Stimulated activated CD8-positive, alpha-beta memory T cell treated with anti-CD3 and anti-CD28 coated beads, Interleukin-7, amount 100 ng/mL, for 1 hour (primary cell): ENCODE results near the gene DSP.

ENCODE experiments used
- DNase-seq, 2 donors: peaks; one replicate each; pipeline ENCODE4 v3.0.0-alpha.2; 2020; ENCODE audit warnings: low read depth in 2 of 2

The DSP gene

DNA sequence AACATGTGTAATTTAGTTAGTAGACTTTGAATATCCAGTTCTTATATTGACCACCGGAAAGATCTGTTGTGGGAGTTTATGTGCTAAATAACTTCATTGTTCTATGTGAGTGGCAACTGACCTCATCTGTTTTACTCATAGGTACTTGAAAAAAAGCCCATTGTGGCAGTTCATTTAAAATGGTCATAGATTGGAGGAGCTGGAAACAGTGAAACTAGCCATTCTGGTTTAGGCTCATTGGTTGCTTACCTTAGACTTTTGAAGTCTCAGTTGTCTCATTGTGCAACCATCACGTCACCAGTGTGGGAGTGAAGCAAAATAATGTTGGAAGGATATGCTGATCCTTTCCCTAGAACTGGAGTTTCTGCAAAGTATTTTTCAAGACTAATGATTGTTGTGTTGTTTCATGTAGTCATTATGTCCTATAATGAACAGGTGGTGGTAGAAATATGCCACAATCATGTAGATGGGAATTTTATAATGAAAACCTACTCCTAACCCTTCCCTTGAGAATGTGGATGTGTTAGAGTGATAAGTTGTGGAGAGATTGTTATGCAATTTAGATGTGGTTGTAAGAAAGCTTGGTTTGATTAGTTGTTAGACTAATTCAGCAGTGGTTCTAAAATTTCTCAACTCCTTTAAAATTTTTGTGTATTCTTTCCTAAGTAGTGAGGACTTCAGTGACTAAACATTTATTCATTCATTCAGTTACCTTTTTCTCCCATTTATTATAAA, 18.3 kb downstream of the DSP start:
- no peak for DNase-seq

DNA sequence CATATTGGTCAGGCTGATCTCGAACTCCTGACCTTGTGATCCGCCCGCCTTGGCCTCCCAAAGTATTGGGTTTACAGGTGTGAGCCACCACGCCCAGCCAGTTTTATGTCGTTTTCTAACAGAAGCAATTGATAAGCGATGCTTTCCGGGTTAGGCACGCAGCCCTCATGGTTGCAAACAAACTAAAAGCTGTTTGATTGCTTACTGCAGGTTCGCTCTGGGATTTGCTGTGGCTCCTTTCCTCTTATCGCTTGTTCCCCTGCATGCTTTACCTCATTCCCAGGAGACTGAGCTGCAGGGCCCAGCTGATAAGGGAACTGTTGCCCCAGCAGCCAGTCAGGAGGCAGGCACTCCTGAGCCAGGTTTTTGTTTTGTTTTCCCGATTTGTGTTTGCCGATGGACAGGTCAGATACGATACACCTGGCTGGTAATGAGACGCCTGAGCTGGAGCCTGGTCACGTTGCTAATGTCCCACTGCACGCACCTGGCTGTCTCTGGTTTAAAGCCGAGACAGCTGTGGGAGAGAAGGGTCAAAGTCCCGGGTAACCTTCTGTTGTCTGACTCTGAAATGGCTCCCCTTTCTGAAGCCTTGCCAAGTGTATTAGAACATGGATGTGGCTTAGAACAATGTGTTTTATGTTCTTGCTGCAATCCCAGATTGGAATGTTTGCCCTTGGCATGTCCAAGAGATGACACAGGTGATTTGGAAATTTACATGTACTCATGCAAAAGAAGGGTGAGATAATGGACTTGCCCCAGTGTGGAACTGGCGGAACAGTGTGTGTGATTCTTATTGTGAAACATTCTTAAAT, 19.9 kb downstream of the DSP start:
- no peak for DNase-seq

DNA sequence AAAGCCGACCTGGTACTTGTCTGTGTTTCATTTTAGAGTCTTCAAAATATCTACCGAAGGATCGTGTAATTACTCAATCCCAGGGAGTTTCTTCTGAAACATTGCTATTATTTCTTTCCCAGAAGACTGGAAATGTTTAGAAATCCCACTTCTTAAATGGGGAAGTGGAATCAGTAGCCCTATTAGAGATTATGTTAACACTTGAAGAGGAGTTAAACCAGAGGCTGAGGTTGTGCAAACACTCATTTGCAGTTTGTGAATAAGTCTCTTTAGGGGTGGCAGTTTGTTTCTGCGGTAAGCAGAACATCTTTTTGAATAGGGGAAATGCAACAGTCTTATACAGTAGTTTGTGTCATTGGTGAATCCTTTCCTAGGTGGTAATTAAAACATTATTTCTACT, 21.3 kb downstream of the DSP start:
- DNase-seq: no peak

DNA sequence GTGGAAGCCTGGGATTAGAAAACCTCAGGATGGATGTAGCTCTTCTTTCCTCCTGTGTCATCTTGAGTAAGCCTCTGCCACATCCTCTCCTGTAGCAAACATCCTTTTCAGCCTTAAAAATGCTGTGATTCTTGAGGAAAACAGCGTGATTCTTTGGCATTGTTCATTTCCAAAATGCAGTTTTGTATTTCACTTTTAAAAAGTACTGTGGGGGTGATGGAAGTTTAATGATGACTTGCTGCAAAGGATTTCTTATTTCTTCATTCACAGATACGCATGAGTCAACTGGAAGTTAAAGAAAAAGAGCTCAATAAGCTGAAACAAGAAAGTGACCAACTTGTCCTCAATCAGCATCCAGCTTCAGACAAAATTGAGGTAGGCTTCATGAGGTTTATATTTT, 24.6 kb downstream of the DSP start:
- DNase-seq: no peak

DNA sequence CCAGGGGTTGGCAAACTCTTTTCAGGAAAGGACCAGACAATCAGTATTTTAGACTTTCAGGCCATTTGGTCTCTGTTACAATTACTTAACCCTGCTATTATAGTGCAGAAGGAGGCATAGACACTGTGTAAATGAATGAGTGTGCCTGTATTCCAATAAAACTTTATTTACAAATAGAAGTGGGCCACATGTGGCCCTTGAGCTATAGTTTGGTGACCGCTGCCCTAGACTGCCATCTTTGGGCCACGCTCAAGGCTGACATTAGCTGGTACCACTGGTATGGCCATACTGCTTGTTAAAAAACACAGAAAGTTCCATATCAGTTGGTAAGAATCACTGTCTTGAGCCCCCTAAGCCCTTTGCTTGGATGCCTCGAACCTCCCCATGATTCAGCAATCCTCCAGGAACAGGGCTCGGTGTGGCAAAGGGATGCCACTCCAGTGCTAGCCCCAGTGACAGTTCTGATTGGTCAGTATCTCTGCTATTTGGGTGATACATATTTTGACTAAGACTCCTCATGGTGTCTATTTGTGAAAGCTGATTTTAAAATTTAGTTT, 25.2 kb downstream of the DSP start:
- no peak for DNase-seq

DNA sequence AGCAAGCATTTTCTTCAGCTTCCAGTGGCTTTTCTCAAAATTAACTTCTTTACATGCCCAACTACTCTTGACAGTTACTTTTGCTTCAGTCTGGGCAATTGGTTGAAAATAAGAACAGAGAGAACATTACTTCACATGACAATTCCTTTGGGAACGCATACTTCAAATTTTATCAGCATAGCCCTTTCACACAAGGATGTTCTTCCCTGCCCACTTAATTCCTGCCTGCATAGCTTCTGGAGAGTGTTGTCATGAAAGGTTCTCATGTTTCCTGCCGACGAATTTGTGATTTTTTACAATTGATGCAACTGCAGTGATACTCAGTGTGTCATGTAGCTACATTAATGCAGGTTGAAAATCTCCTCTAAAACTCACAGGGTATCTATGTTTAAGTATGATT, 26.6 kb downstream of the DSP start:
- DNase-seq: no peak

DNA sequence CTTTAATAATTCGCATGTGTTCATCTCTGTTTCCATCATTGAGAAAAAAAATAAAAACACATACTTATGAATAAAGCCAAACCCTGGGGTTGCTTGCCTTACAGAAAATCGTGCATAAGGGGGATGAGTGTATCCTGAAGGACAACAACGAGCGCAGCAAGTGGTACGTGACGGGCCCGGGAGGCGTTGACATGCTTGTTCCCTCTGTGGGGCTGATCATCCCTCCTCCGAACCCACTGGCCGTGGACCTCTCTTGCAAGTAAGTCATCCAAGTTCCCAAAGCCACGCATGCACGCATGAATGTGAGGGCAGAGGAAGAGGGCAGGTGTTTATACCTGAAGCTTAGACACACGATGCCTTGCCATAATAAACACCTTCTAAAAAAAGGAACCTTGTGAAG, 27.6 kb downstream of the DSP start:
- no peak for DNase-seq

DNA sequence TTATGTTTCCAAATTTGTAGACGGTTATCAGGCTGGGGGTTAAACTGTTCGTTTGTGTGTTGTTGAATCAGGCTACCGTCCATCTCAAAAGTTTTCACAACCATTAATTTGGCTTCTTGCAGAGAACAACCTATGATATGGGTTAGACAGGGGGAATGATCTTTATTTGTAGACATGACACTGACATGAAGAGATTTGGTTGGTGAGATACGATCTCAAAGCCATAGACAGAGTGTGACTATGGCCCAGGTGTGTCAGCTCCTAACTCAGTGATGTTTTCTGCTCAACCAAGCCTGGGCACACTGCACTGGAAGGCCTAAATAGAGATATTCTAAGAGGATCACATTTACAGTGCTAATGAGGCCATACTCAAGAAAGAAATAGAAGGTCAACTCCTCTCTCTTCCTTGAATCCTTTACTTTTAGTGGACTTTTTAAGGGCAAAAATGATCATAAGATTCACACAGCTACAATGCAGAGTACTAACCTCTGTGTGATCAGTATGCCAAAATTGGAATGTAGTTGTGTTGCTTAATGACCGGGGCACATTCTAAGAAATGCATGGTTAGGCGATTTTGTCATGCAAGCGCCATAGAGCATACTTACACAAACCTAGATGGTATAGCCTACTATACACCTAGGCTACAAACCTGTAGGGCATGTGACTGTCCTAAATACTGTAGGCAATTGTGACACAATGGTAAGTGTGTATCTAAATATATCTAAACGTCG, 30.9 kb downstream of the DSP start:
- no peak for DNase-seq

DNA sequence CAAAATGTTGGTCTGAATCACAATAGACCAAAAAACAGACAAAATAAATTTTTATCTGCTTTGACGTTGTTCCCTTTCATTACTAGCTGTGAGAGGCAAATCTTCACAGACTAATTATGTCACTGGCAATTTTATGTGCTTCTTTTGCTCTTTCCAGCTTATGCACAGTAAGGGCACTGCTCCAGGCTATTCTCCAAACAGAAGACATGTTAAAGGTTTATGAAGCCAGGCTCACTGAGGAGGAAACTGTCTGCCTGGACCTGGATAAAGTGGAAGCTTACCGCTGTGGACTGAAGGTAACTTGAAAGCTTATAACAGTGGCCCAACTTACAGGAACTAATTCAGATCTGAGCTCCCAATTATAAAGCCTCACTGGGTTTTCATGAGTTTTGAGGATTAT, 33.0 kb downstream of the DSP start:
- no peak for DNase-seq

DNA sequence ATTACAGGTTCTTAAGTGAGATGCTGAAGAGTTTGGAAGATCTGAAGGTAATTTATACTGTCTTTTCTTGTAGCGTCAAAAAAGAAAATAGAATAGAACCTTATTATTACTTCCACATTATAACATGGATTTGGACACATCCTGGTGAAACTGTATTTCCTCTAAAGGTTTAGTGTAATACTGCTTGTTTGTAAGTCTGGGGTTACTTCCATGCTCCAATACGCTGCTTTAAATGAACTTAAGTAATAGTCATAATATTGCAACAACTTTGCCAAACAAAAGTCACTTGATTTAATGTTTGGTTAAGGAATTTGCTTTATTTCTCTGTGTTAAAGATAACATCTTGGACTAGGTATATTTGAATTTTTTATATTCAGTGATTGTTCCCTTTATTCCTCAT, 37.0 kb downstream of the DSP start:
- DNase-seq: no peak

DNA sequence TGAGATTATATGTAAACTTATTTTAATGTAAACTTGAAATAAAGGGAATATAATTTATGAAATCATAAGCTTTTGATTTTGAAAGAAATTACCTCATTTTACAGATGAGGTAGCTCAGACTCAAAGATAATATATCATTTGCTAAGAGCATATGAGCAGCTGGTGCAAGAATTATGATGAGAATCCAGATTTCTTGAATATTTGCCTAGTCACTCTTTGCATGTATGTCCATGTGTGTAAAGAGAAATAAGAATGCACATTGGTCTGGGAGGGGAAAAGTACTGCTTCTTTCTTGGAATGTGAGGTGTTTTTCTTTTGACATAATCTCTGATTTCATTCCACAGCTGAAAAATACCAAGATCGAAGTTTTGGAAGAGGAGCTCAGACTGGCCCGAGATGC, 37.5 kb downstream of the DSP start:
- no peak for DNase-seq

DNA sequence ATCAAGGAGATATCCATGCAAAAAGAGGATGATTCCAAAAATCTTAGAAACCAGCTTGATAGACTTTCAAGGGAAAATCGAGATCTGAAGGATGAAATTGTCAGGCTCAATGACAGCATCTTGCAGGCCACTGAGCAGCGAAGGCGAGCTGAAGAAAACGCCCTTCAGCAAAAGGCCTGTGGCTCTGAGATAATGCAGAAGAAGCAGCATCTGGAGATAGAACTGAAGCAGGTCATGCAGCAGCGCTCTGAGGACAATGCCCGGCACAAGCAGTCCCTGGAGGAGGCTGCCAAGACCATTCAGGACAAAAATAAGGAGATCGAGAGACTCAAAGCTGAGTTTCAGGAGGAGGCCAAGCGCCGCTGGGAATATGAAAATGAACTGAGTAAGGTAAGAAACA, 38.4 kb downstream of the DSP start:
- no peak for DNase-seq

DNA sequence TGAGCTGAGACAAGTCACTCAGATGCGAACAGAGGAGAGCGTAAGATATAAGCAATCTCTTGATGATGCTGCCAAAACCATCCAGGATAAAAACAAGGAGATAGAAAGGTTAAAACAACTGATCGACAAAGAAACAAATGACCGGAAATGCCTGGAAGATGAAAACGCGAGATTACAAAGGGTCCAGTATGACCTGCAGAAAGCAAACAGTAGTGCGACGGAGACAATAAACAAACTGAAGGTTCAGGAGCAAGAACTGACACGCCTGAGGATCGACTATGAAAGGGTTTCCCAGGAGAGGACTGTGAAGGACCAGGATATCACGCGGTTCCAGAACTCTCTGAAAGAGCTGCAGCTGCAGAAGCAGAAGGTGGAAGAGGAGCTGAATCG, 39.1 kb downstream of the DSP start:
- DNase-seq: no peak

DNA sequence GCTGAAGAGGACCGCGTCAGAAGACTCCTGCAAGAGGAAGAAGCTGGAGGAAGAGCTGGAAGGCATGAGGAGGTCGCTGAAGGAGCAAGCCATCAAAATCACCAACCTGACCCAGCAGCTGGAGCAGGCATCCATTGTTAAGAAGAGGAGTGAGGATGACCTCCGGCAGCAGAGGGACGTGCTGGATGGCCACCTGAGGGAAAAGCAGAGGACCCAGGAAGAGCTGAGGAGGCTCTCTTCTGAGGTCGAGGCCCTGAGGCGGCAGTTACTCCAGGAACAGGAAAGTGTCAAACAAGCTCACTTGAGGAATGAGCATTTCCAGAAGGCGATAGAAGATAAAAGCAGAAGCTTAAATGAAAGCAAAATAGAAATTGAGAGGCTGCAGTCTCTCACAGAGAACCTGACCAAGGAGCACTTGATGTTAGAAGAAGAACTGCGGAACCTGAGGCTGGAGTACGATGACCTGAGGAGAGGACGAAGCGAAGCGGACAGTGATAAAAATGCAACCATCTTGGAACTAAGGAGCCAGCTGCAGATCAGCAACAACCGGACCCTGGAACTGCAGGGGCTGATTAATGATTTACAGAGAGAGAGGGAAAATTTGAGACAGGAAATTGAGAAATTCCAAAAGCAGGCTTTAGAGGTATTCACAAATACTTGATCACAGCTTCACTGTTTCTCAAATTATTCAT, 39.6 kb downstream of the DSP start:
- no peak for DNase-seq

DNA sequence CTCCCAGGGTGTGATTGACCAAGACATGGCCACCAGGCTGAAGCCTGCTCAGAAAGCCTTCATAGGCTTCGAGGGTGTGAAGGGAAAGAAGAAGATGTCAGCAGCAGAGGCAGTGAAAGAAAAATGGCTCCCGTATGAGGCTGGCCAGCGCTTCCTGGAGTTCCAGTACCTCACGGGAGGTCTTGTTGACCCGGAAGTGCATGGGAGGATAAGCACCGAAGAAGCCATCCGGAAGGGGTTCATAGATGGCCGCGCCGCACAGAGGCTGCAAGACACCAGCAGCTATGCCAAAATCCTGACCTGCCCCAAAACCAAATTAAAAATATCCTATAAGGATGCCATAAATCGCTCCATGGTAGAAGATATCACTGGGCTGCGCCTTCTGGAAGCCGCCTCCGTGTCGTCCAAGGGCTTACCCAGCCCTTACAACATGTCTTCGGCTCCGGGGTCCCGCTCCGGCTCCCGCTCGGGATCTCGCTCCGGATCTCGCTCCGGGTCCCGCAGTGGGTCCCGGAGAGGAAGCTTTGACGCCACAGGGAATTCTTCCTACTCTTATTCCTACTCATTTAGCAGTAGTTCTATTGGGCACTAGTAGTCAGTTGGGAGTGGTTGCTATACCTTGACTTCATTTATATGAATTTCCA, 43.9 kb downstream of the DSP start:
- DNase-seq: no peak

DNA sequence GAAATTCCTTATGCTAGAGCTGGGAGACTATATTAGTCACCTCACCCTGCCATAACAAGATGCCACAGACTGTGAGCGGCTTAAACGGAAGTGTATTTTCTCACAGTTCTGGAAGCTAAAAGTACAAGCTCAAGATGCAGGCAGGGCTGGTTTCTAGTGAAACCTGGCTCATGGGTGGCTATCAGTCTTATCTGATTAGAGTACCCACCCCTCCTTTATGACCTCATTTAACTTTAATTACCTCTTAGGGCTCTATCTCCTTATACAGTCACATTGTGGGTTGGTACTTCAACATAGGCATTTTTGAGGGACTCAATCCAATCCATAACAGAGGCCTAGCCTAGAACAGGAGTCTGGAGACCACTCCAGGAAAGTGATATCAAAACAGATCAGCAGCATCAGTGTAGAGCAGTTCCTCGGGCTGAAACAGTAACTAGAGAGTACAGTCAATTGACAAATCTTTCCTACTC, 46.2 kb downstream of the DSP start:
- no peak for DNase-seq

DNA sequence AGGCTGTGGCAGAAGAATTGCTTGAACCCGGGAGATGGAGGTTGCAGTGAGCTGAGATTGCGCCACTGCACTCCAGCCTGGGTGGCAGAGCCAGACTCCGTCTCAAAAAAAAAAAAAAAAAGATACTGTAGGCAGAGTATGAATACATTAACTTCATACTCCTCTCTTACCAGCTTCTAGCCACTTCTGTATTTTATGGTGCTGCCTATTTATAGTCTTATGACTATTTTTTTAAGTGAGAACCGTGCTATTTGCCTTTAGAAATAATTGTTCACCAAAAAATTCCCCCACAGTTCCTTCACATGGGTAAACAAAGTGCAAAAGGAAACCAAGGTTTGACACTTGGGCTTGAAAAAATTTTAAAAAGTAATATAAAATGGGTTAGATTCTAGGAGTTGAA, 47.0 kb downstream of the DSP start:
- DNase-seq: no peak

DNA sequence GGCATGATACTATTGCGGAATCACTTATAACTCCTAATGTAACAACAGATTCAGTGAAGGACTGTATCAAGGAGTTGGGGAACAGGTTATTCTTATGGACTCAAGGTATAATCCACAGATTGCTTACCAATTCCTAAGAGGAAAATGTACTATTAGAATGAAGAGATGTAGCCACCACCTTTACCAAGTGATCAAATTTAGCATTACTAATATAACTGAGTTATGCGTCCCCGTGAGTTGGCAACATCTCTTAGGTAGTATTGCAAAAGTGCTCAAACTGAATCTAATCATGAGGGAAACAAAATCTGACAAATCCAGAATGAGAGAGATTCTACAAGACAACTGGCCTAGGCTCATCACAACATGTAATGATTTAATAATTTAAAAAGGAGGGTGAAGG, 47.8 kb downstream of the DSP start:
- no peak for DNase-seq

DNA sequence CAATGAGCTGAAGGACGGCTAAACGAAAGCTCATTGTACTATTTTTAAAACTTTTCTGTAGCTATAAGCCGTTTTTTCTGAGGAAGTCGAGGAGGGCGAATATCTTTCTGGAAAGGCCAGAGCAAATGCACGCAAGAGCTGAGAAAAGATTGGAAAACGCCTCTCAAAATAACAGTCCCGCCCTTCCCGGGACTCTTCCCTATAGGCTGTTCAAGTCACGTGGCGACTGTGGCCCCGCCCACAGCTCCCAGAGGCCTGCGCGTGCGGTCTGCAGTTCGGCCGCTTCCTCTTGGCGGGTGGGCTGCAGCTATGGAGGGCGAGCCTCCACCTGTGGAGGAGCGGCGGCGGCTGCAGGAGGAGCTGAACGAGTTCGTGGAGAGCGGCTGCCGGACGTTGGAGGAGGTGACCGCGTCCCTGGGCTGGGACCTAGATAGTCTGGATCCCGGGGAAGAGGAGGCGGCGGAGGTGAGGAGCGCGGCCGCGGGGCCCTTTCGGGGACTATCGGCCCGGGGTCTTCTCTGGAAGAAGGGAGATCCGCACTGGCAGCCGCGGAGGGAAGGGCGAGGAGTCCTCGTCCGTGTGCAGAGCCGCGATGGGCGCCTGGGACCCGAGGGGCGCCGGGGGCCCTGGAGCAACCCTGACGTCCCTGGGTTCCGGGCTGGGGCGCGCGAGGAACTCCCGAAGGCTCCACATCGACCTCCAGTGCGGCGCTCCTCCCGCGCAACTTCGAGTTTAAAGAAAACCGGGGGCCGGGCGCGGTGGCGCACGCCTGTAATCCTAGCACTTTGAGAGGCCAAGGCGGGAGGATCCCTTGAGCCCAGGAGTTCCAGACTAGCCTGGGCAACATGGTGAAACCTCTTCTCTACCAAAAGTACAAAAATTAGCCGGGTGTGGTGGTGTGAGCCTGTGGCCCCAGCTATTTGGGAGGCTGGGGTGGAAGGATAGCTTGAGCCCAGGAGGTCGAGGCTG, 48.8 kb downstream of the DSP start, which contains the start of gene SNRNP48:
TSS of gene SNRNP48 (plus strand) at position 250 of the 969 bp plus-strand sequence. CDS start at position 310, 60 bp downstream.
- peak; percentile 84 to 86 for DNase-seq

DNA sequence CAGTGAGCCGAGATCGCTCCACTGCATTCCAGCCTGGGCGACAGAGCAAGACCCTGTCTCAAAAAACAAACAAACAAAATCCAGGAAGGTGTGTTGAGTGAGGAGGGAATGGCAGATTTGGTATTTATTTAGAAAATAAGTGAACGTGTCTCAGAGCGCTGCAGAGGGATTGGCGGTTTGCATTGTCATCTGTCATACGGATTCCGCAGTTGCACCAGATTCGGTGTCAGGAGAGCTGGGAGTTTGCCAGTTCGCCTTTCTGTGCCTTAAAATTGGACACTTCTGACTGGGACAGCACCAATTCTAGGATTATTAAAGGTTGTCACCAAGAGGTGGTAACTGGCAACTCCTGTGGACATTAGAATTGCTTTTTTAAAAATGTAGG, 49.4 kb downstream of the DSP start:
- DNase-seq: no peak
